ENCODE measurements around the gene FILIP1L.

DNA sequence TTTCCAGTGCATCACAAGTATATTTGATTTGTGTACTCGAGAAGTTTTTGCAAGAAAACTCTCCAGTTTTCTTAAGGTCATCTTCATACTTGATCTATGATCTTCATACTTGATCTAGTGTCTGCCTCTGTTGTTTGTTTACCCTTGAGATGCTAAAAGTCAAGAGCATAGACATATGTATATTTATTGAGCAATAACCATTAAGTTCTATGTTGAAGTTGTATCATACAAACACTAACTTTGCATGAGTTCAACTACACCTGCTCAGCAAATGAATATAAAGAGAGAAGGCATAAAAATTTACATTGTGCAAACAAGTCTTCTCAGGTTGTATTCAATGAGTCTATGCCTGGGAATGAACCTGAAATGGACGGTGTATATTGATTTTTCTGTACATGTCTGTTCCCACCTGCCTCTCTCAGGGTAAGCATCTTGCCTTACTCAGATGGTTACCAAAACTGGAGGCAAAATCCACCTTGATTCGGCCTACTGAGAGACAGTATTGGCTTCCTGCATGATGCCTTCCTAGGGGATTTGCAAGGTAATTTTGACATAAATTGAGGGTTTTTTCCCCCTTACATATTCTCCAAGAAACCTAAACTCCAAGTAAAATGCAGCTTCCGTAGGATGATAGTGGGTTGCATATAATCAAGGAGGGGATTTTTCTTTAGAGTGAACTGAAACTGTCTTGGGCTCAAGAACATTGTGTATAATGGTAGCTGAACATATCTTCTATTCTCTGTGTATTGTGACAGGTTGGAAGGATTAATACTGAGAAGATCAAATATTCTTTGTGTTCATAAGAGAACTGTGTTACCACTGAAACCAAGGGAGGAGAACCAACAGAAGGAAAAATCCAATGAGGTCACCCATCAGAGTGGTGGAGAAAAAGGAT, 110.4 kb downstream of the FILIP1L start:
- TF ChIP-seq, protein P1, sequence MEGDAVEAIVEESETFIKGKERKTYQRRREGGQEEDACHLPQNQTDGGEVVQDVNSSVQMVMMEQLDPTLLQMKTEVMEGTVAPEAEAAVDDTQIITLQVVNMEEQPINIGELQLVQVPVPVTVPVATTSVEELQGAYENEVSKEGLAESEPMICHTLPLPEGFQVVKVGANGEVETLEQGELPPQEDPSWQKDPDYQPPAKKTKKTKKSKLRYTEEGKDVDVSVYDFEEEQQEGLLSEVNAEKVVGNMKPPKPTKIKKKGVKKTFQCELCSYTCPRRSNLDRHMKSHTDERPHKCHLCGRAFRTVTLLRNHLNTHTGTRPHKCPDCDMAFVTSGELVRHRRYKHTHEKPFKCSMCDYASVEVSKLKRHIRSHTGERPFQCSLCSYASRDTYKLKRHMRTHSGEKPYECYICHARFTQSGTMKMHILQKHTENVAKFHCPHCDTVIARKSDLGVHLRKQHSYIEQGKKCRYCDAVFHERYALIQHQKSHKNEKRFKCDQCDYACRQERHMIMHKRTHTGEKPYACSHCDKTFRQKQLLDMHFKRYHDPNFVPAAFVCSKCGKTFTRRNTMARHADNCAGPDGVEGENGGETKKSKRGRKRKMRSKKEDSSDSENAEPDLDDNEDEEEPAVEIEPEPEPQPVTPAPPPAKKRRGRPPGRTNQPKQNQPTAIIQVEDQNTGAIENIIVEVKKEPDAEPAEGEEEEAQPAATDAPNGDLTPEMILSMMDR (conservative IDR thresholded peaks at IDR 0.05; ENCODE audit: low read length): no peak
- no peak for TF ChIP-seq EZH2phosphoT487 (IDR thresholded peaks at IDR 0.05; ENCODE audit: borderline replicate concordance, low read depth, low read length)
